H1 (cell line): Measurements from ENCODE around the gene CALCOCO2. TPM values are rescaled to one million over a fixed set of nuclear protein-coding genes. Genes with fewer than 3 reads are reported as not detected.

ENCODE experiments used
- ASH2L ChIP-seq: fragments of 200-600, 300-600 bp; sonication (generic); IDR thresholded peaks from one replicate; pipeline ENCODE4 v1.7.1; 2017; ENCODE audit warnings: low read length
- CEBPB ChIP-seq: IDR thresholded peaks from 2 replicates; pipeline ENCODE4 v1.6.1; 2012; ENCODE audit warnings: low read depth, low read length
- CHD7 ChIP-seq: fragments of 300-600 bp; sonication (generic); IDR thresholded peaks from 2 replicates; pipeline ENCODE4 v1.7.1; 2012; ENCODE audit warnings: low read length, moderate library complexity, mild to moderate bottlenecking, inconsistent platforms; ENCODE audit not compliant: insufficient replicate concordance
- POLR2AphosphoS5 ChIP-seq: IDR thresholded peaks from 2 replicates; pipeline ENCODE4 v1.6.1; 2011; ENCODE audit warnings: low read depth, low read length
- polyA plus RNA-seq, 7 experiments: library from polyadenylated mRNA; depleted of rRNA in 3 of 7; stranded (reverse) in 5 of 7; unstranded in 2 of 7; fragments of >200 nt in 5 of 7; fragments of 200-250 nt in 2 of 7; gene quantifications; 1 replicate in 5 of 7; 2 replicates in 1 of 7; 4 replicates in 1 of 7; pipeline versions ENCODE4 v1.2.1 to v1.2.3, GENCODE V29; 2011 to 2013; ENCODE audit warnings: missing spikeins in 2 of 7, mixed read lengths in 2 of 7
- total RNA-seq: library from RNA; stranded (reverse); fragmentation: NEBNext Ultra II Directional; extraction: Animal tissue kit (Norgen Biotek cat#: 25700); gene quantifications from 2 replicates; pipeline ENCODE4 v1.2.1, GENCODE V29; 2021

CALCOCO2 gene
- total and polyA plus RNA-seq, 2 of the 8 experiments (the other 6 are each of a cell fraction or from before 2014, with no cell fraction given) = 12.1 to 31.8 TPM

GRCh38 chr17:48834973-48835372 lies 4.1 kb downstream of the CALCOCO2 start (continued):
- TF ChIP-seq CHD7 (no peak), CEBPB (no peak), POLR2AphosphoS5 (no peak), ASH2L (no peak)
